ENCODE data around the gene LRRIQ1. TPM values are rescaled to one million over a fixed set of nuclear protein-coding genes. Genes with fewer than 3 reads are reported as not detected.
"Not testable (repeated sequence)": the region's sequence is repeated elsewhere in the genome, so short reads cannot be mapped to it uniquely, and the experiment has no call there.

The LRRIQ1 gene
- not detected for total RNA-seq

DNA sequence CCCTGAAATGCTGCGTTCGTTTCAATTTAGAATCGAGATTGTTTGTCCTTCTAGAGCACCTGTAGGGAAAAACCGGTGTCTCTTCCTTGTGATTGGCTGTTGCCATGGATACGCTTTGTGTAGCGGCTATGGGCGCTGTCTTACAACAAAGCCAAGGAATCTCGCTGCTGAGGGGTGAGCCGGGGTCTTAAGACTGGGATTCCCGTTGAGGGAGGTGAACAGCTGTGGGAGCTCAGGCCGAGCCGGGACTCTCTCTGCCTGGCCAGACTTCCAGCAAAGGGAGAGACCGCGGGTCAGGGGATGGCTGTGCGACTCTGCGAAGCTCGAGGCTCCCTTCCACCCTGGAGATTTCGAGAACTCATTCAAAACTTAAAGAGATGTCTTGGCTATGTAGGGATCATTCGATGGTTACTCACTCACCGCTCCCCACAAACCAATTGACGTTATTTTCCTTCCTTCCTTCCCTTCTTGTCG, at the start of gene LRRIQ1, which contains the start of gene TSPAN19:
TSS of gene LRRIQ1 (plus strand) at position 118 of the 474 bp plus-strand sequence. CDS start 1,826 bp downstream, outside the sequence.
TSS of gene TSPAN19 (minus strand) at position 44 of the 474 bp plus-strand sequence. CDS start 6,331 bp downstream, outside the sequence.
- POLR2A ChIA-PET: no interaction called here

DNA sequence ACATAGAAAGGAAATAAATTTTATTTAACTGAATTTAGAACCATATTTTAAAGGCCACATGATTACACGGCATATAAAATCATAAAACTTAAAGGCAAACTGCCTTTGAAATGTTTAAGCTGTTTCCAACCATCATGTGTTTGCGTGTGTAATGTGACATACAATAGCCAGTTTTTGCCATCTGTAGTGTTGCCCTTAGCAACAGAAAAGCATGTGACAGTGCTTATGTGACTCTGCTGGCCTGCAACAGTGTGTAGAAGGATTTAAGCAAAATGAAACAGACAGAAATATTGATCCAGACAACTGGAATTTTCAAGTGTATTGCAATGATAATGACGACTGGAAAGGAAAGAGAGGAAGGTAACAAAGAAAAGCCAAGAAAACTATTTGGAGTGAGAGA, 49.6 kb upstream of the LRRIQ1 start:
- CTCF ChIA-PET: no interaction called here
- POLR2A ChIA-PET: no interaction called here

More for the DNA sequence above, at the start of gene LRRIQ1, which contains the start of gene TSPAN19:
- CTCF ChIA-PET: no interaction called here

GRCh38 chr12:84994426-84994825, 41.7 kb upstream of the LRRIQ1 start:
- ChIA-PET CTCF (no interaction called here), POLR2A (no interaction called here)

DNA sequence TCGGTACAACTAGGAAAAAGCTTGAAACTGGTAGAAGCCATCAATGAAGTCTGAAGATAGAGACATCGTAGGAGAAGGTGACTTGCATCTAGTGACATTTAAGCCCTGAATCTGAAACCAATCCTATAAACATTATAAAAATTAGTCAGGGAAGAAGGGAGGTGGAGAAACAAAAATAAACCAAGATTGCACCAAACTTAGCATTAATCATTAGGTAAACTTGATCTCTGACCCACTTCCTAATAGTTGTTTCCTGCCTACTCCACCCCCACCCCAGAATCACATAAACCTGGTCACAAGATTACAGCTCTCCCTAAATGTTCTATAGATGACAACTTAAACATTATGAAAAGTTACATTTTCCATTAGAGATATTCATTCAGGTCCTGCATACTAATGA, 40.5 kb upstream of the LRRIQ1 start:
- CTCF ChIA-PET: interaction anchor here (0.6 kb wide), 1 partner anchor 113 kb away, joined by 3 read pairs; no protein-coding TSS in a partner anchor
- POLR2A ChIA-PET: no interaction called here

DNA sequence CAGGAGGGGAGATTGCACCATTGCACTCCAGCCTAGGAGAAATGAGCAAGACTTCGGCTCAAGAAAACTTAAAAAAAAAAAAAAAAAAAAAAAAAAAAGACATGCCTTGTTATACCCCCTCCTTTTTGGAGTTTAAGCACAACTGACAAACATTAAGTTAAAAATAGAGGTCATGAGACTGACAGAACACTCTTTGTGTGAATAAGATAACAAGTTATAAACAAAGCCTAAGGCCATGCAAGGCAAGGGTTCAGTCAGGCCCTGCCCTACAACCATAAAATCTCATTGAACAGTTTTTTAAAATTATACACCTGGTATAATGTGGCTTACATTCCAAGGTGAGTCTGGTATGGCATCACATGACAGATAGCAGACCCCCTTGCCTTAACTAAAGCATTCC, 39.4 kb upstream of the LRRIQ1 start:
- ChIA-PET CTCF (no interaction called here), POLR2A (no interaction called here)

GRCh38 chr12:84998341-84998740, 37.8 kb upstream of the LRRIQ1 start:
- ChIA-PET POLR2A (no interaction called here), CTCF (no interaction called here)

GRCh38 chr12:85000729-85001128, 35.4 kb upstream of the LRRIQ1 start:
- ChIA-PET CTCF (no interaction called here), POLR2A (no interaction called here)

GRCh38 chr12:85002778-85003296, 33.3 kb upstream of the LRRIQ1 start:
- ChIA-PET CTCF (no interaction called here), POLR2A (no interaction called here)

DNA sequence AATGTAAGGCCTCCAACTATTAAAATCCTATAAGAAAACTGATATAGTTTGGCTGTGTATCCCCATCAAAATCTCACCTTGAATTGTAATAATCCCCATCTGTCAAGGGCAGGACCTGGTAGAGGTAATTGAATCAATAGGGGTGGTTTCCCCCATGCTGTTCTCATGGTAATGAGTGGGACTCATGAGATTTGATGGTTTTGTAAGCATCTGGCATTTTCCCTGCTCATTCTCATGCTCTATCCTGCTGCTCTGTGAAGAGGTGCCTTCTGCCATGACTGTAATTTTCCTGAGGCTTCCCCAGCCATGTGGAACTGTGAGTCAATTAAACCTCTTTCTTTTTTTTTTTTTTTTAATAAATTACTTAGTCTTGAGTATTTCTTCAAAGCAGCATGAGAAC, 31.9 kb upstream of the LRRIQ1 start:
- ChIA-PET CTCF (no interaction called here), POLR2A (no interaction called here)

- CTCF ChIA-PET, POLR2A ChIA-PET: not testable (repeated sequence)
Measured at GRCh38 chr12:85005047-85005446, 31.1 kb upstream of the LRRIQ1 start.

- ChIA-PET CTCF (no interaction called here), POLR2A (no interaction called here)
Measured at GRCh38 chr12:85005615-85006014, 30.5 kb upstream of the LRRIQ1 start.

- ChIA-PET CTCF (no interaction called here), POLR2A (no interaction called here)
Measured at GRCh38 chr12:85006206-85006605, 29.9 kb upstream of the LRRIQ1 start.

GRCh38 chr12:85007836-85008235, 28.3 kb upstream of the LRRIQ1 start:
- ChIA-PET POLR2A (no interaction called here), CTCF (no interaction called here)

GRCh38 chr12:85016413-85016812, 19.7 kb upstream of the LRRIQ1 start:
- ChIA-PET CTCF (no interaction called here), POLR2A (no interaction called here)

- CTCF ChIA-PET: no interaction called here
- POLR2A ChIA-PET: no interaction called here
Measured at GRCh38 chr12:85017133-85017532, 19.0 kb upstream of the LRRIQ1 start.

DNA sequence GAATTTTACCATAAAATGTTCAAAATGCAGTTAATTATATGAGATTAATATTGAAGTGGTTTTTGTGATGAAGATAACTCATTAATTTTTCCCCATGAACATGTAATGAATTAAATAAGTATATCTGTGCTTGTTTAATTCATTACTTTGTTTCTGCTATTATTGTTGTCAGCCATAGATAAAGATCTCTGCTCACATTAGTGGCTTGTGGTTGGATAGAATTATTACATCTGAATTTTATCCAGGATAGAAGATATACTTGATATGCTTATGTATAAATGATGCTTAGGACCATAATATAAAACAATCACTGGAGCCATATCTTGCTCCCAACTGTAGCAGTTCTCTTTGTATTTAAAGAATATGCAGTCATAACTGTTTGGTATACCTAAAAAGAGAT, 18.5 kb upstream of the LRRIQ1 start:
- POLR2A ChIA-PET: no interaction called here
- CTCF ChIA-PET: no interaction called here

GRCh38 chr12:85018098-85018497, 18.1 kb upstream of the LRRIQ1 start:
- CTCF ChIA-PET: no interaction called here
- POLR2A ChIA-PET: no interaction called here

GRCh38 chr12:85029456-85029855, 6.7 kb upstream of the LRRIQ1 start:
- ChIA-PET CTCF (no interaction called here), POLR2A (no interaction called here)

- POLR2A ChIA-PET: no interaction called here
- CTCF ChIA-PET: no interaction called here
Measured at GRCh38 chr12:85036733-85037132, 582 bp downstream of the LRRIQ1 start.

DNA sequence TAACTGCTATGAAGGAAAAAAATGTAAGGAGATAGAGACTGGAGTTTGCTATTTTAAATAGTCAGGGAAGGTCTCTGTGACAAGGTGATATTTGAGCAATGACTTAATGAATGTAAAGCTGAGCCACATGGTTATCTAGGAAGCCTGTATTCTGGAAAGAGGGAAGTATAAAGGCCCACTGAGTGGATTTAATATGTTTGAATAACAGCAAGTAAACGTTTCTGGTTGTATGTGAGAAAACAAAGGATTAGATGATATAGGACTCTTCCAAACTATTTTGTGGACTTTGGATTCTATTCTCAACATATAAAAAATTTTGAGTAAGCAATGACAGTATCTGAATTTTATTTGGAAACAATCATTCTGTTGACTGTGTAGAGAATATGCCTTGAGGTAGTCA, 5.2 kb downstream of the LRRIQ1 start:
- POLR2A ChIA-PET: no interaction called here
- CTCF ChIA-PET: no interaction called here

DNA sequence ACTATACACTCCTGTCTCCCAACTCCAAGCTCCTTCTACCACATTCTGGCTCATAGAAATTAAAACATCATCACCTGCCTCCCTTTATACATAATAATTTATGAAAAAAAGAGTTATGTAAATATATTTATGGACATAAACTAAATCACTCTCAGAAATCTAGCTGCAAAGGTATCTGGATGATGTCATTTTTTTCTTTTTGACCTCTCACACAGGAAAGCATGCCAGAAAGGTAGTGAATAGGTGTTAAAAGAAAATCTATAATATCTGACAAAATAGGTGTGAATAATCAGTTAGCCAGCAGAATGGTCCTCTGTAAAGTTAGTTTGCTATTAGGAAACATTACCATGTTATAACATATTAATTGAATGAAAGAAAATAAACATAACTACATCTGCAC, 7.7 kb downstream of the LRRIQ1 start:
- CTCF ChIA-PET: no interaction called here
- POLR2A ChIA-PET: no interaction called here

DNA sequence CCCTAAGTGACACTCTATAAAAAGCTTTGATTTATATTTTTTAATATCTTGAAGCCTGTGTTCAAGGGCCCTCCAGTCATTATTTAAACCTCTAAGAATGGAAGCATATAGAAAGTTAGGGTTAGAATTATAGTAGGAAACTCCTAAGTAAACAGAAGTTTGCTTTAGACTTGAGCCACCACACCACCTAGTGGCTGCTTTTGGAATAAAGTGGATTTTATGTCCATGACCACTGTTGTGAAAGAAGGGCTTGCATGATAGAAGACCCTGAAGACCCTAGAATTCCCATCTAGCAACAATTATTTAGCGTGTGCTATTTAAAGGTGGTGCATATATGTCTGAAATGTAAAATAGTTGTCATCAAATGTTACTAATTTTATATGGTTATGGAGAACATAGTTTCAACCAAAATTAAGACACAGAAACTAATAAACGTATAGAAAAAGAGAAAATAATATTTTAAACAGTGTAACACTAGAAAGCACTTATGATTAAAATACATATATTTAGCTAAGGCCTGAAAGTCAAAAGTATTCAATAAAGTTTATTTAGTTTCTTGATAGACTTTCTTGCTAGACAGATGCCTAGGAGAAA, 21.3 kb downstream of the LRRIQ1 start:
- CTCF ChIA-PET: no interaction called here
- POLR2A ChIA-PET: no interaction called here

All from activated CD8-positive, alpha-beta memory T cell treated with anti-CD3 and anti-CD28 coated beads for 36 hours (primary cell).